ENCODE data around the gene SRSF4.

The SRSF4 gene

DNA sequence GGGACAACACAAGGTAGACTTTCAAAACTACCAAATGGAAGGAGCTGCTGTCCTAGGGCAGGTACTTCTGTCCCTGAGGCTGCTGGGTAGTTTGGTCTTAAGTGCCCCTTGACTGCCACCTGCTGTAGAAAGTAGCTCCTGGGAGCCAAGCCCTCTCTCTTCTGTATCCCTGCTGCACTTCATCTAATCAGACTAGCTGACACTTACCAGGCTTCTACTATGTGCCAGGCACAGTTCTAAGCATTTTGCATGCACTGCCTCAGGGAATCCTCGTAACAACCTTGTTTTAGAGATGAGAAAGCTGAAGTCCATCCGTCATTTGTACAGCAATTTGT, 15.9 kb upstream of the SRSF4 start:
- Histone ChIP-seq H3K4me3 (ENCODE audit: low read depth, low read length, poor library complexity, severe bottlenecking) (no peak overlapping the region), H4K20me1 (ENCODE audit: insufficient read depth, low read length) (no peaks in the 10 kb centered on the region), H3K4me1 (ENCODE audit: insufficient read depth, low read length, severe bottlenecking) (no peaks in the 10 kb centered on the region), H3K36me3 (ENCODE audit: insufficient read depth, low read length) (peaks cover 47% of the 10 kb centered on the region), H3K4me2 (ENCODE audit: low read length) (no peak overlapping the region), H3K27me3 (ENCODE audit: insufficient read depth, low read length) (no peaks in the 10 kb centered on the region), H3K9me2 (ENCODE audit: low read depth, low read length) (no peaks in the 10 kb centered on the region), H3K9ac (ENCODE audit: low read length) (no peak overlapping the region), H3K79me2 (ENCODE audit: insufficient read depth, low read length) (no peaks in the 10 kb centered on the region), H3K27ac (ENCODE audit: low read depth, low read length, poor library complexity, severe bottlenecking) (no peak overlapping the region), H3K9me3 (ENCODE audit: low read length) (no peaks in the 10 kb centered on the region), H2AFZ (ENCODE audit: low read length) (no peak overlapping the region), H3F3A (ENCODE audit: insufficient read depth, low read length) (no peaks in the 10 kb centered on the region)
- TF ChIP-seq EZH2 (IDR thresholded peaks at IDR 0.05; ENCODE audit: borderline replicate concordance, low read length) = no peak
- TF ChIP-seq, protein P1, sequence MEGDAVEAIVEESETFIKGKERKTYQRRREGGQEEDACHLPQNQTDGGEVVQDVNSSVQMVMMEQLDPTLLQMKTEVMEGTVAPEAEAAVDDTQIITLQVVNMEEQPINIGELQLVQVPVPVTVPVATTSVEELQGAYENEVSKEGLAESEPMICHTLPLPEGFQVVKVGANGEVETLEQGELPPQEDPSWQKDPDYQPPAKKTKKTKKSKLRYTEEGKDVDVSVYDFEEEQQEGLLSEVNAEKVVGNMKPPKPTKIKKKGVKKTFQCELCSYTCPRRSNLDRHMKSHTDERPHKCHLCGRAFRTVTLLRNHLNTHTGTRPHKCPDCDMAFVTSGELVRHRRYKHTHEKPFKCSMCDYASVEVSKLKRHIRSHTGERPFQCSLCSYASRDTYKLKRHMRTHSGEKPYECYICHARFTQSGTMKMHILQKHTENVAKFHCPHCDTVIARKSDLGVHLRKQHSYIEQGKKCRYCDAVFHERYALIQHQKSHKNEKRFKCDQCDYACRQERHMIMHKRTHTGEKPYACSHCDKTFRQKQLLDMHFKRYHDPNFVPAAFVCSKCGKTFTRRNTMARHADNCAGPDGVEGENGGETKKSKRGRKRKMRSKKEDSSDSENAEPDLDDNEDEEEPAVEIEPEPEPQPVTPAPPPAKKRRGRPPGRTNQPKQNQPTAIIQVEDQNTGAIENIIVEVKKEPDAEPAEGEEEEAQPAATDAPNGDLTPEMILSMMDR (IDR thresholded peaks at IDR 0.05; ENCODE audit: low read length) = peak; percentile 66

DNA sequence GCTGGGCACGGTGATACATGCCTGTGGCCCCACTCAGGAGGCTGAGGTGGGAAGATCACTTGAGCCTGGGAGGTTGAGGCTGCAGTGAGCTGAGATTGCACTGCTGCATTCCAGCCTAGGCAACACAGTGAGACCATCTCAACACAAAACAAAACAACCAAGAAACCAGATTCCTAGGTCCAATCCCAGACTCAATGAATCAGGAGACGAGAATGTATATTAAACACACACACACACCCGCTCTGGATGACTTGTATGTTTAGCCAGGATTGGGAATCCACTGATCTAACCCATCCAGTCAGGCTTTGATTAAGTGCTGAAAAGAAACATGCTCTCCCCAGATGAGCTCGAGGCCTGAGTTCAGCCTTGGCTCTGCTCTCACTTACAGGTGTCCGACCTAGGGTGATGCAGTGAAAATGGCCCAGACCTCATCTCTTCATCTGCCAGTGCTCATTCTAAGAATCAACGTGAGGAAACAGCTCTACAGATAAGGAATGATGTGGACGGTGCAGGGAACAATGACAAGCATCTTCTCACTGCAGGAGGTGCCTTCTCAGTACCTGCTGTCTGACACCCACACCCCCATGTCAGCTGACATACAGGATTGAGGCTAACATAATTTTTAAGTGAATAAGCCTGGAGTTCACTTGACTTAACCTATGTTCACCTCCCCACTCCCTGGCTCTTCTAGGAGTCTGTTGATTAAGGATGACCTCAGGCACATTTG, 15.3 kb upstream of the SRSF4 start:
- Histone ChIP-seq H3K4me2 (ENCODE audit: low read length) (no peak overlapping the region), H3K79me2 (ENCODE audit: insufficient read depth, low read length) (no peaks in the 10 kb centered on the region), H3K27ac (ENCODE audit: low read depth, low read length, poor library complexity, severe bottlenecking) (no peak overlapping the region), H3K4me1 (ENCODE audit: insufficient read depth, low read length, severe bottlenecking) (no peaks in the 10 kb centered on the region), H3K27me3 (ENCODE audit: insufficient read depth, low read length) (no peaks in the 10 kb centered on the region), H3K9ac (ENCODE audit: low read length) (no peak overlapping the region), H3K36me3 (ENCODE audit: insufficient read depth, low read length) (peaks cover 42% of the 10 kb centered on the region), H3K9me2 (ENCODE audit: low read depth, low read length) (no peaks in the 10 kb centered on the region), H3K4me3 (ENCODE audit: low read depth, low read length, poor library complexity, severe bottlenecking) (no peak overlapping the region), H3K9me3 (ENCODE audit: low read length) (no peaks in the 10 kb centered on the region), H4K20me1 (ENCODE audit: insufficient read depth, low read length) (no peaks in the 10 kb centered on the region), H2AFZ (ENCODE audit: low read length) (no peak overlapping the region), H3F3A (ENCODE audit: insufficient read depth, low read length) (no peaks in the 10 kb centered on the region)
- TF ChIP-seq, protein P1 (IDR thresholded peaks at IDR 0.05; ENCODE audit: low read length) = no peak
- TF ChIP-seq EZH2 (IDR thresholded peaks at IDR 0.05; ENCODE audit: borderline replicate concordance, low read length) = no peak

DNA sequence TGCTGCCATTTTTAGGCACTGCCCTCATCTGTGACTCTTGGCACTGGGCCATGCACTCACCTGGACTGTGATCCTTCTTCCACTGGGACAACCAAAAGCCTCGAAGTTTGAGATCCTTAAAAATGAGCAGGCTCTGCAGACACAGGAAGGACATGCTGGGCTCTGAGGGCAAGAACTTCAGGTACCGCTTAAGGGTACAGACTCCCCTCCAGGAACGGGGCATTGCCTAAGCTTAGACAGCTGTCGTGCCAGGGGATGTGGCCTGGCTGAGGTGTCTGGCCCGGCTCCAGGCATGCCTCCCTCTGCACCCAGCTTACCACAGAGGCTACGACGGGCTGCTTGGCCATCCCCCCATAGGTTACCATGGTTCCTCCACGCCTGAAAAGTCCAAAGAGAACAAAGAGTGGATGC, 14.2 kb upstream of the SRSF4 start:
- Histone ChIP-seq H3K9me3 (ENCODE audit: low read length) (no peaks in the 10 kb centered on the region), H3K4me3 (ENCODE audit: low read depth, low read length, poor library complexity, severe bottlenecking) (no peak overlapping the region), H3K27ac (ENCODE audit: low read depth, low read length, poor library complexity, severe bottlenecking) (no peak overlapping the region), H3K4me2 (ENCODE audit: low read length) (no peak overlapping the region), H3K4me1 (ENCODE audit: insufficient read depth, low read length, severe bottlenecking) (no peaks in the 10 kb centered on the region), H3K79me2 (ENCODE audit: insufficient read depth, low read length) (no peaks in the 10 kb centered on the region), H4K20me1 (ENCODE audit: insufficient read depth, low read length) (no peaks in the 10 kb centered on the region), H3K27me3 (ENCODE audit: insufficient read depth, low read length) (no peaks in the 10 kb centered on the region), H3K36me3 (ENCODE audit: insufficient read depth, low read length) (peaks cover 30% of the 10 kb centered on the region; the same call in 1 of the 2 replicates), H2AFZ (ENCODE audit: low read length) (no peak overlapping the region), H3K9me2 (ENCODE audit: low read depth, low read length) (no peaks in the 10 kb centered on the region), H3F3A (ENCODE audit: insufficient read depth, low read length) (no peaks in the 10 kb centered on the region), H3K9ac (ENCODE audit: low read length) (no peak overlapping the region)
- TF ChIP-seq, protein P1 (IDR thresholded peaks at IDR 0.05; ENCODE audit: low read length) = no peak
- no peak for TF ChIP-seq EZH2 (IDR thresholded peaks at IDR 0.05; ENCODE audit: borderline replicate concordance, low read length)
